Caco-2 (cell line): Measurements from ENCODE around the gene TNFRSF9. TPM values are rescaled to one million over a fixed set of nuclear protein-coding genes. Genes with fewer than 3 reads are reported as not detected.

Experiments used
- BruUV-seq: library from RNA; stranded (reverse); fragments of 400-500 nt; replicated peaks from 2 replicates; lab custom pipeline; 2021; lab: Mats Ljungman, UMichigan
- CTCF ChIA-PET: fragments of 300-600 bp; sonication (Branson Sonifier 250); formaldehyde crosslinking; loops from one replicate; lab custom pipeline; 2022; ENCODE audit warnings: antibody characterized with exemption; lab: Charles Lee
- POLR2A ChIA-PET: fragments of 300-600 bp; sonication (Branson Sonifier 250); formaldehyde crosslinking; loops from one replicate; lab custom pipeline; 2022; ENCODE audit warnings: antibody characterized with exemption; lab: Charles Lee
- DNase-seq, 2 experiments: peaks; one replicate each; pipeline versions ENCODE4 v3.0.0 to v3.0.0-alpha.2; 2020 to 2022
- H3K27me3 ChIP-seq: replicated peaks from 2 replicates; pipeline ENCODE4 v1.6.0; 2011; ENCODE audit warnings: low read length; ENCODE audit not compliant: control insufficient read depth, insufficient read depth
- H3K36me3 ChIP-seq: 2 replicates; pipeline ENCODE4 v1.5.1; 2011; ENCODE audit warnings: low read length; ENCODE audit not compliant: control insufficient read depth, insufficient read depth
- H3K4me1 ChIP-seq: fragments of 250-450 bp; sonication (Bioruptor Pico); 2 replicates; pipeline ENCODE4 v1.5.1; 2020; ENCODE audit warnings: mild to moderate bottlenecking
- H3K4me3 ChIP-seq: 2 replicates; pipeline ENCODE4 v1.5.1; 2011; ENCODE audit warnings: low read depth, mild to moderate bottlenecking, control low read depth, low read length
- H3K9me3 ChIP-seq: fragments of 250-450 bp; sonication (Bioruptor Pico); 2 replicates; pipeline ENCODE4 v1.5.1; 2020; ENCODE audit warnings: mild to moderate bottlenecking, moderate library complexity
- H3K27ac Mint-ChIP-seq: one replicate; pipeline ENCODE4 v1.8.0; 2022; ENCODE audit warnings: mixed read lengths; ENCODE audit not compliant: unreplicated experiment
- H3K27me3 Mint-ChIP-seq: one replicate; pipeline ENCODE4 v1.8.0; 2022; ENCODE audit warnings: mixed read lengths; ENCODE audit not compliant: insufficient read depth, unreplicated experiment
- H3K36me3 Mint-ChIP-seq: one replicate; pipeline ENCODE4 v1.8.0; 2022; ENCODE audit warnings: mild to moderate bottlenecking, mixed read lengths; ENCODE audit not compliant: insufficient read depth, unreplicated experiment
- H3K4me1 Mint-ChIP-seq: one replicate; pipeline ENCODE4 v1.8.0; 2022; ENCODE audit warnings: low read depth, mixed read lengths; ENCODE audit not compliant: unreplicated experiment
- H3K4me3 Mint-ChIP-seq: one replicate; pipeline ENCODE4 v1.8.0; 2022; ENCODE audit warnings: mild to moderate bottlenecking, moderate library complexity, mixed read lengths; ENCODE audit not compliant: unreplicated experiment
- H3K9me3 Mint-ChIP-seq: one replicate; pipeline ENCODE4 v1.8.0; 2022; ENCODE audit warnings: mixed read lengths; ENCODE audit not compliant: unreplicated experiment
- CTCF ChIP-seq, 2 experiments: fragments of 200-600 bp in 1 of 2; IDR thresholded peaks; 1 replicate in 1 of 2; 2 replicates in 1 of 2; pipeline versions ENCODE4 v1.5.1 to v1.8.0; 2011 to 2022; ENCODE audit warnings: antibody characterized with exemption in 1 of 2, control low read depth in 1 of 2, inconsistent platforms in 1 of 2, low read depth in 1 of 2, low read length in 1 of 2, mild to moderate bottlenecking in 1 of 2, moderate library complexity in 1 of 2; ENCODE audit not compliant: insufficient read depth in 1 of 2, severe bottlenecking in 1 of 2, unreplicated experiment in 1 of 2
- intact Hi-C: fragments of 100-400 bp; cut with micrococcal nuclease; formaldehyde crosslinking; loops from one replicate; pipeline ENCODE4 v1.10.0; 2022; ENCODE audit not compliant: unreplicated experiment
- total RNA-seq: library from RNA; stranded (reverse); gene quantifications from 2 replicates; pipeline ENCODE4 v1.2.3, GENCODE V29; 2022

TNFRSF9 gene
- total RNA-seq, 1 experiment from 2014 or later: 0.54 TPM

GRCh38 chr1:7962636-7963377 lies 22.2 kb upstream of the TNFRSF9 start:
- DNase-seq: no peak
- intact Hi-C loops: no loop called here
- POLR2A ChIA-PET: interaction anchor here (0.6 kb wide), 1 partner anchor 183 kb away, joined by 10 read pairs; no protein-coding TSS in a partner anchor
- Histone ChIP-seq H3K4me1 (no peaks in the 10 kb centered on the region), H3K27me3 (no peaks in the 10 kb centered on the region), H3K4me3 (peak overlapping the region; percentile 72), H3K36me3 (no peaks in the 10 kb centered on the region; the same call in 1 of the 2 replicates), H3K9me3 (no peaks in the 10 kb centered on the region)
- Mint-ChIP-seq H3K9me3 (no peaks in the 10 kb centered on the region), H3K27me3 (no peaks in the 10 kb centered on the region), H3K4me1 (peaks cover 6% of the 10 kb centered on the region), H3K36me3 (peaks cover 59% of the 10 kb centered on the region), H3K27ac (no peak overlapping the region), H3K4me3 (peak overlapping the region; percentile 99)
- CTCF ChIA-PET: interaction anchor here (0.6 to 1.6 kb wide), 2 partner anchors 12 to 21 kb away, joined by 3 read pairs; no protein-coding TSS in a partner anchor
- no TSS peak for BruUV-seq
- no peak for TF ChIP-seq CTCF (IDR thresholded peaks at IDR 0.05; ENCODE audit: insufficient read depth in 1 of 2, low read depth in 1 of 2, low read length in 1 of 2, severe bottlenecking in 1 of 2, unreplicated experiment in 1 of 2)

DNA sequence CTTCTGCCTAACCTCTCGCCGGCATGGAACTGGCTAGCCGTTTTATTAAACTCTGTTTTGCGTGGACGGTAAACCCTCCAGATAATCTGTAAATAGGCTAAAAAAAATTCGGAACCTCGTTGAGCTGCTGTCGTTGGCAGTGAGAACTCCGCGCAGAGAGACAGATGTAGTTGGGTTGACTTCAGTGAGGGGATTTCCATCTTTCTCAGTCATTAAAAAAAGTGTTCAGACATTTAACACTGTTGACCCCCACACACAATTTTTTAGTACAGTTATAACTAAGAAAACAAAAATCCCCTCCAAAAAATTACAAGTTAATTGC lies 21.3 kb upstream of the TNFRSF9 start:
- Histone ChIP-seq H3K27me3 (no peaks in the 10 kb centered on the region), H3K9me3 (no peaks in the 10 kb centered on the region), H3K4me3 (peak overlapping the region; percentile 72), H3K4me1 (no peaks in the 10 kb centered on the region), H3K36me3 (no peaks in the 10 kb centered on the region; the same call in 1 of the 2 replicates)
- intact Hi-C loops: no loop called here
- no peak for DNase-seq
- BruUV-seq: no TSS peak
- peaks cover 3% of the 10 kb centered on the region for H3K4me1 Mint-ChIP-seq
- peak overlapping the region; percentile 99 for H3K4me3 Mint-ChIP-seq
- POLR2A ChIA-PET: interaction anchor here (0.6 kb wide), 1 partner anchor 16 kb away, joined by 4 read pairs; no protein-coding TSS in a partner anchor
- peaks cover 51% of the 10 kb centered on the region for H3K36me3 Mint-ChIP-seq
- no peaks in the 10 kb centered on the region for H3K27me3 Mint-ChIP-seq
- no peak for TF ChIP-seq CTCF (IDR thresholded peaks at IDR 0.05; ENCODE audit: insufficient read depth in 1 of 2, low read depth in 1 of 2, low read length in 1 of 2, severe bottlenecking in 1 of 2, unreplicated experiment in 1 of 2)
- H3K27ac Mint-ChIP-seq: peak overlapping the region; percentile 98
- CTCF ChIA-PET: interaction anchor here (1.5 to 1.6 kb wide), 2 partner anchors 13 to 352 kb away, joined by 3 read pairs; no protein-coding TSS in a partner anchor
- H3K9me3 Mint-ChIP-seq: no peaks in the 10 kb centered on the region

- no peaks in the 10 kb centered on the region for H3K27me3 Mint-ChIP-seq
- Histone ChIP-seq H3K4me3 (peak within 1 kb of the TSS; percentile 72), H3K4me1 (no peaks in the 10 kb centered on the region), H3K27me3 (no peaks in the 10 kb centered on the region), H3K9me3 (no peaks in the 10 kb centered on the region), H3K36me3 (no peaks in the 10 kb centered on the region; the same call in 1 of the 2 replicates)
- H3K9me3 Mint-ChIP-seq: no peaks in the 10 kb centered on the region
- CTCF ChIA-PET: interaction anchor here (1.5 to 1.6 kb wide), 2 partner anchors 14 to 353 kb away, joined by 3 read pairs; no protein-coding TSS in a partner anchor
- intact Hi-C loops: no loop called here
- DNase-seq: peak; percentile 99
- H3K4me3 Mint-ChIP-seq: peak within 1 kb of the TSS; percentile 99
- no peaks in the 10 kb centered on the region for H3K4me1 Mint-ChIP-seq
- peak; percentile 30 to 59 for TF ChIP-seq CTCF (IDR thresholded peaks at IDR 0.05; ENCODE audit: insufficient read depth in 1 of 2, low read depth in 1 of 2, low read length in 1 of 2, severe bottlenecking in 1 of 2, unreplicated experiment in 1 of 2)
- peaks cover 45% of the 10 kb centered on the region for H3K36me3 Mint-ChIP-seq
- peak within 1 kb of the TSS; percentile 98 for H3K27ac Mint-ChIP-seq
- POLR2A ChIA-PET: interaction anchor here (0.6 kb wide), 2 partner anchors 17 to 1177 kb away, joined by 3 to 4 read pairs; no protein-coding TSS in a partner anchor
- BruUV-seq: no TSS peak
Measured at GRCh38 chr1:7961216-7962013, 20.8 kb upstream of the TNFRSF9 start, which contains the start of gene PARK7. Gene PARK7, plus strand, starts transcription at chr1:7961711. Its CDS starts 1,075 bp downstream, at chr1:7962786.
